ENCODE results near the gene PTGIS.

PTGIS gene

DNA sequence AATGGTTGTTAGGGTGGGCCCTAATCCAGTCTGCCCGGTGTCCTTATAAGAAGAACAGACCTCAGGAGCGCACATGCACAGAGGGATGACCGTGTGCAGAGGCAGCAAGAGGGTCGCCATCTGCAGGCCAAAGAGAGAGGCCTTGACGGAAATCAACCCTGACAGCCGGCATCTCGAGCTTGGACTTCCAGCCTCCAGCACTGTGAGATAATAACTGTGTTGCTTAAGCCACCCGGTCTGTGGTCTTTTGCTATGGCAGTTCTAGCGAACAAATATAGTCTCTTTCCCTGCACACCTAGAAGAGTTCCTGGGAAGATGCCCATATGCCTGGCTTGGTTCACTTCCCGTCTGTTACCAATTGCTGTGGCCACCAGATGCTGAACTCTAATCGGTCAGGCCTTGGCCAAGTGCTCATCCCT is 35.3 kb upstream of the PTGIS start:
- CTCF ChIA-PET = interaction anchor here (0.6 to 1.2 kb wide), 2 partner anchors 62 to 67 kb away, joined by 3 read pairs; no protein-coding TSS in a partner anchor
- TF ChIP-seq NFRKB (IDR thresholded peaks at IDR 0.05) (no peak), PKNOX1 (IDR thresholded peaks at IDR 0.05) (no peak), BHLHE40 (IDR thresholded peaks at IDR 0.05; ENCODE audit: borderline replicate concordance) (no peak), CTBP1 (IDR thresholded peaks at IDR 0.05; ENCODE audit: borderline replicate concordance) (no peak)
- peak; percentile 34 for DNase-seq (ENCODE audit: extremely low spot score)
- POLR2A ChIA-PET = no interaction called here

- CTCF ChIA-PET = no interaction called here
- POLR2A ChIA-PET = no interaction called here
- no peak for DNase-seq (ENCODE audit: extremely low spot score)
- TF ChIP-seq FOXM1 (IDR thresholded peaks at IDR 0.05; ENCODE audit: borderline replicate concordance) (no peak), CTBP1 (IDR thresholded peaks at IDR 0.05; ENCODE audit: borderline replicate concordance) (no peak), ARNT (IDR thresholded peaks at IDR 0.05) (no peak), SUZ12 (IDR thresholded peaks at IDR 0.05) (no peak), L3MBTL2 (conservative IDR thresholded peaks at IDR 0.05) (no peak)
Observed at GRCh38 chr20:49602345-49603208, 34.6 kb upstream of the PTGIS start.

- no peak for TF ChIP-seq ARNT (IDR thresholded peaks at IDR 0.05)
- DNase-seq (ENCODE audit: extremely low spot score) = no peak
- POLR2A ChIA-PET = no interaction called here
- CTCF ChIA-PET = no interaction called here
Observed at GRCh38 chr20:49601153-49601924, 33.4 kb upstream of the PTGIS start.

DNA sequence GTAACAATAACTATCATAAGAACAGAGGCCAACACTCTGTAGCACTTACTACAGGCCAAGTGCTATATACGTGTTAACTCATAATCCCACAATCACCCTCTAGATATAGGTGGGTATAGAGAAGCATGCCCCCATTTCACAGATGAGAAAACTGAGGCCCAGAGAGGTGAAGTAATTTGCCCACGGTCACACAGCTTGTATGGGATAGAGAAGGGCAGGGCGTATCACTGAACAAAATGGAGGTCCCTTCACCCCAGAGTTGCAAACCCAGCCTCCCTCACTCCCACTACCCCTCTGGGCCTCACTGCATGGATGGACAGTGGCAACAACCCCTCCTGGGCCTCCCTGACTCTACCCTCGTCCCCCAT is 31.8 kb upstream of the PTGIS start:
- ChIA-PET POLR2A (no interaction called here), CTCF (no interaction called here)
- TF ChIP-seq FOXK2 (IDR thresholded peaks at IDR 0.05) (no peak), TARDBP (IDR thresholded peaks at IDR 0.05) (no peak), HDGF (IDR thresholded peaks at IDR 0.05; ENCODE audit: borderline replicate concordance) (no peak), L3MBTL2 (conservative IDR thresholded peaks at IDR 0.05) (no peak), ELF4 (IDR thresholded peaks at IDR 0.05) (no peak), SUZ12 (IDR thresholded peaks at IDR 0.05) (no peak), LEF1 (IDR thresholded peaks at IDR 0.05; ENCODE audit: borderline replicate concordance) (no peak), FOXA1 (IDR thresholded peaks at IDR 0.05) (no peak), NFRKB (IDR thresholded peaks at IDR 0.05) (no peak), ARNT (IDR thresholded peaks at IDR 0.05) (no peak), SP1 (IDR thresholded peaks at IDR 0.05) (no peak), BHLHE40 (IDR thresholded peaks at IDR 0.05; ENCODE audit: borderline replicate concordance) (no peak), ZNF384 (IDR thresholded peaks at IDR 0.05) (no peak)
- DNase-seq (ENCODE audit: extremely low spot score) = no peak

- ChIA-PET POLR2A (no interaction called here), CTCF (no interaction called here)
- DNase-seq (ENCODE audit: extremely low spot score) = no peak
- no peak for TF ChIP-seq BHLHE40 (IDR thresholded peaks at IDR 0.05; ENCODE audit: borderline replicate concordance)
- TF ChIP-seq FOXK2 (IDR thresholded peaks at IDR 0.05) = no peak
- no peak for TF ChIP-seq TARDBP (IDR thresholded peaks at IDR 0.05)
- no peak for TF ChIP-seq NFRKB (IDR thresholded peaks at IDR 0.05)
- no peak for TF ChIP-seq PKNOX1 (IDR thresholded peaks at IDR 0.05)
- TF ChIP-seq ZNF384 (IDR thresholded peaks at IDR 0.05) = no peak
- TF ChIP-seq FOXA1 (IDR thresholded peaks at IDR 0.05) = no peak
- no peak for TF ChIP-seq CTBP1 (IDR thresholded peaks at IDR 0.05; ENCODE audit: borderline replicate concordance)
- no peak for TF ChIP-seq ARNT (IDR thresholded peaks at IDR 0.05)
- no peak for TF ChIP-seq FOXM1 (IDR thresholded peaks at IDR 0.05; ENCODE audit: borderline replicate concordance)
- no peak for TF ChIP-seq L3MBTL2 (conservative IDR thresholded peaks at IDR 0.05)
- no peak for TF ChIP-seq SP1 (IDR thresholded peaks at IDR 0.05)
Observed at GRCh38 chr20:49597825-49598395, 30.0 kb upstream of the PTGIS start.

GRCh38 chr20:49595811-49596561 is 28.0 kb upstream of the PTGIS start:
- ChIA-PET CTCF (interaction anchor here (1.0 kb wide), 1 partner anchor 54 kb away, joined by 4 read pairs; no protein-coding TSS in a partner anchor), POLR2A (no interaction called here)
- no peak for TF ChIP-seq BHLHE40 (IDR thresholded peaks at IDR 0.05; ENCODE audit: borderline replicate concordance)
- TF ChIP-seq SP1 (IDR thresholded peaks at IDR 0.05) = no peak
- no peak for TF ChIP-seq ELF4 (IDR thresholded peaks at IDR 0.05)
- TF ChIP-seq L3MBTL2 (conservative IDR thresholded peaks at IDR 0.05) = no peak
- no peak for TF ChIP-seq TARDBP (IDR thresholded peaks at IDR 0.05)
- no peak for TF ChIP-seq LEF1 (IDR thresholded peaks at IDR 0.05; ENCODE audit: borderline replicate concordance)
- TF ChIP-seq NFRKB (IDR thresholded peaks at IDR 0.05) = no peak
- no peak for TF ChIP-seq ZNF384 (IDR thresholded peaks at IDR 0.05)
- TF ChIP-seq FOXM1 (IDR thresholded peaks at IDR 0.05; ENCODE audit: borderline replicate concordance) = no peak
- no peak for TF ChIP-seq FOXA1 (IDR thresholded peaks at IDR 0.05)
- no peak for TF ChIP-seq CTBP1 (IDR thresholded peaks at IDR 0.05; ENCODE audit: borderline replicate concordance)
- no peak for TF ChIP-seq HDGF (IDR thresholded peaks at IDR 0.05; ENCODE audit: borderline replicate concordance)
- no peak for TF ChIP-seq PKNOX1 (IDR thresholded peaks at IDR 0.05)
- no peak for TF ChIP-seq ARNT (IDR thresholded peaks at IDR 0.05)
- DNase-seq (ENCODE audit: extremely low spot score) = no peak

All from HEK293T (cell line).